GM08714 (cell line): Measurements from ENCODE around the gene APBB2.

ENCODE experiments used
- H3K4me3 ChIP-seq: fragments of 200-500 bp; sonication (Bioruptor generic); 2 replicates; pipeline ENCODE4 v1.5.1; 2014; ENCODE audit warnings: mild to moderate bottlenecking, low read length, inconsistent platforms
- ZNF274 ChIP-seq: IDR thresholded peaks from 2 replicates; pipeline ENCODE4 v1.6.1; 2012; ENCODE audit warnings: mild to moderate bottlenecking, low read depth, low read length

Gene APBB2

DNA sequence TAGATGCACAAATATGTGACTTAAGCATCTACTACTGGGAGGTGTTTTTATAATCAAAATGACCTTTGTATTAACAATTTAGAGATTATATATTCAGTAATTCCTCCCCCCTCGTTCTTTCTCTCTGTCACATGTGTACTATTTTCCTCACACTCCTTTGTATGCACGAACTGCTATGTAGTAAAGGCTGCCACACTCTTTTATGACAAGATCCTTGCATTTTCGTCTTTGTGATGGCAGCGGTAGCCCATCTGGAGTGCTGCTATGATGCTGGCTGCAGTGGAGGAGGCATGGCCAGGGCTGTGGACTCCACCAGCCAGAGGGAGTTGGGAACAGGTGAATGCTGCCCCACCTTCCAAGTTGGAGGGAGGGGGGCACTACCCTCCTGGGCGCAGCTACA lies 248.3 kb downstream of the APBB2 start:
- TF ChIP-seq ZNF274 = no peak
- no peak overlapping the region for H3K4me3 ChIP-seq

DNA sequence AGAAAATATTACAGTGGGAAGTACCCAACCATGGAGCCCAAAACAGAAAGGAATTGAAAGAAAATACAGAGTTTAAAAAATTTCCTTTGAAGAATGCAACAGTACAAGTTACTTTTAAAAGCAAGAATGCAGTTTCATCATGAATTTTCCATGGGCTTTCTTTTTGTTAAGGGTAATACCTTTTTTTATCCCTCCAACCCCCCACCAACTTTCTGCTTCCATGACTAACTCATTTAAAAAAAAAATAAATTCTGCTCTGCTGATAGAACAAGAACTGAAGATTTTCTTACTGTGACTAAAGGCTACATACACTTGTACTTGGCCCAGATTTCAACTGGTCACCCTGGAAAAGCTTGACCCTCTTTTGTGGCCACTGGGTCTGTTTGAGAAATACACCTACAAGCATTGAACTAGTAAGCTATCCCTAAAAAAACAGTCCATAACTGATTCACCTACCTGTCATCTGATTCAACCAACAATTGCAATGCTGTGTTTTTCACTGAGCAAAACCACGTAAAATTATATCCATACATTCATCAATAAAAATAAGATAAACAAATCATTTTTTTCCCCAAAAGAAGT lies 250.4 kb downstream of the APBB2 start:
- TF ChIP-seq ZNF274 = no peak

DNA sequence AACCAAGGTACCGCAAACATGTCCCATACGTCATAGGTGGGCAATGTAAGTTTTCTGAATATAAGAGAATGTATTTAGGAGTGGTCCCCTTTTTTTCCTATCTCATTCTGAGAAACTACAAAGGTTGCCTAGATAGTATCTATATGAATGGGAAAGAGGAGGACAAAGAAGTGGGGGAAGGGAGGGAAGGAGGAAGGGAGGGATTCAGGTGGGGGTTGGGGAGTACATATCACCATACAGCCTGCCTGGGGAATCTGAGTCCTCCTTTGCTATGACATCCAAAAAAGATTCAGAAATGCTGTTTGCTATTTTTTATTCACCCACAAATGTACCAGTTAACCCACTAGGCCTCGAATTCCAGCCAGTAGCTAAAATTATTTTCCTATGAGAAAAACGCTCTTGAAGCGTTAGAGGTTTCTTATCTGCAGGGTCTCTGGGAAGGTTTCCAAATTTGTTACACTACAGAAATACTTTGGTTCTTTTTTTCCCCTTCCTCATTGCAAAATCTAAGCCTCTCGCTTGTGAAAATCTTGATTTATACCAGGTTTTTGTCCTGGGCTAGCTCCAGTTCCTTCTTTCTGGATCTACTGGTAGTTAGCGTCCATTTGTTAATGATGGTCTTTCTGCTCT lies 251.7 kb downstream of the APBB2 start:
- H3K4me3 ChIP-seq = no peak overlapping the region
- no peak for TF ChIP-seq ZNF274

More for the DNA sequence above, 250.4 kb downstream of the APBB2 start:
- H3K4me3 ChIP-seq = no peak overlapping the region

DNA sequence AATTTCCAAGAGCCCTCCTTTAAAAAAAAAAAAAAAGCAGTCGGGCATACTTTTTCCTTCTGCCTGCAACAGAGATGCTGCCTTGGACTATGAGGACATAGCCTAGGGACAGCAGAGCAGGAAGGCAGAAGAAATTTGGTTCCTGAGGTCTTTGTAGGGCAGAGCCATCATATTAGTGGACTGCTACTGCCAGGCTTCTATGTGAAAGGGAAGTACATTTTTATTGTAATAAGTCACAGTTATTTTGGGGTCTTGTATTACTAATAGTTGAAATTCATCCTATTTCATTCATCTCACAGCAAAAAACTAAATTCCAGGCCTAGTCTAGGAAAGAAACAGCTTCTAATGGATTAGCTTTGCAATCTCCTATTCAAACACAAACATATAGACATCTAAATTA lies 253.4 kb downstream of the APBB2 start:
- H3K4me3 ChIP-seq = no peak overlapping the region

DNA sequence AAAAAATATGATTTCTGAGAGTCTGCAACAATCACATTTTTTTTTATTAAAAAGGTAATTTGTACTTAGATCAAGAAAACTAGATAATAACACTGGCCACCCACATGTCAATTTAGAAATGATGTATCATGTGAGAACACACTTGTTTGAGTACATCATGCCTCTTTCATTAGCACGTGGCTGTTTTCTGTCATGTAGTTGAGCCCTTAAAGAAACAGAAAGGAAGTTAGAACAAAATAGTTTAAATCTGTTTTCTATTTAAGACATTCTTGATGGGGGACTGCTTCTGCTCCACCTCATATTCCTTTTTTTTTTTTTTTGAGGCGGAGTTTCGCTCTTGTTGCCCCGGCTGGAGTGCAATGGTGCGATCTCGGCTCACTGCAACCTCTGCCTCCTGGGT lies 257.1 kb downstream of the APBB2 start:
- no peak overlapping the region for H3K4me3 ChIP-seq
- TF ChIP-seq ZNF274 = no peak

More for the DNA sequence above, 253.4 kb downstream of the APBB2 start:
- no peak for TF ChIP-seq ZNF274

DNA sequence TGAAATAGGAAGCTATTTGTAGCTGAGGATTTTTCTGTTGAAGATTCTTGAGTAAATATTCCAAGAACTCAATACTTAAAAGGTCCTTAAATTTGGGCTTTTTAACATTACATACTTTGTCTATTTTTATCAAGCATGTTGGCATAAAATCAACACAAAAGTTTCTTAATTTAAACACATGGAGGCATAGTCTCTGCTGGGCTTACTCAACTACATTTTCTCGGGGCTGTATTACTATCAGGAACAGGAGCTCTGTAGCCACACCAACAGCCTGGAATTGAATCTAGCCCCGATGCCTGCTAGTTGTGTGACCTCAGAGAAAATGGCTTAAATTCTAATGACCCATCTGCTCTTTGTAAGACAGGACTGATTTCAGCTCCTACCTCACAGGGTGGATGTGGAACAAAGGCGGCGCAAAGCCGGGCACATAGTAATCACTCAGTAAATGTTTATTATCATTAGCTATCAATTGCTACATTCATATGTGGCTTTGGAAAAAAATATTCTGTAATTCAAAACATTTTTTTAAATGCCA lies 257.6 kb downstream of the APBB2 start:
- TF ChIP-seq ZNF274 = no peak
- H3K4me3 ChIP-seq = no peak overlapping the region

DNA sequence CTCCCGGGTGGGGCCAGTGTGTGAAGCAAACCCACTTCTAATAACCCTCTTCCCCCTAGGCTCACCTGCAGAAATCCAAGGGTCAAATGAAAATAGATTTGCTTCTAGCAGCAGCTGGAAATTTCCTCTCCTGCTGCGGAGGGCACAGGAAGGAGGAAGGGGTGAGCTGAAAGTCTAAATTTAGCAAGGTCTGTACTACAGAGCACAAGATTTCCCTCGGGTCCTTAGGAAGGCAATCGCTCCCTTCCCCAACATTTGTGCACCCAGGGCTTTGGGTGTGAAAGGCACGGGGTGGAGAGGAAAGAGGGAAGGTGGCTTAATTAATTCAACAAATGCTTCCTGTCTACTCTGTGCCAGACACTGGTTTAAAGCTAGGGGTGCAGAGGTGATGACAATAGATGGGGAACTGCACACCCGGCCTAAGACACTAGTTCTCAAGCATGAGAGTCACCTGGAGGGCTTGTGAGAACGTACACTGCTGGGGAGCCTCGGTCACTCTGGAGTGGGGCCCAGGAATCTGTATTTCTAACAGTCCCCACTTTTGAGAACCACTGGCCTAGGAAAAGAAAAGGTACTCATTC lies 260.2 kb downstream of the APBB2 start:
- H3K4me3 ChIP-seq = no peak overlapping the region
- no peak for TF ChIP-seq ZNF274

DNA sequence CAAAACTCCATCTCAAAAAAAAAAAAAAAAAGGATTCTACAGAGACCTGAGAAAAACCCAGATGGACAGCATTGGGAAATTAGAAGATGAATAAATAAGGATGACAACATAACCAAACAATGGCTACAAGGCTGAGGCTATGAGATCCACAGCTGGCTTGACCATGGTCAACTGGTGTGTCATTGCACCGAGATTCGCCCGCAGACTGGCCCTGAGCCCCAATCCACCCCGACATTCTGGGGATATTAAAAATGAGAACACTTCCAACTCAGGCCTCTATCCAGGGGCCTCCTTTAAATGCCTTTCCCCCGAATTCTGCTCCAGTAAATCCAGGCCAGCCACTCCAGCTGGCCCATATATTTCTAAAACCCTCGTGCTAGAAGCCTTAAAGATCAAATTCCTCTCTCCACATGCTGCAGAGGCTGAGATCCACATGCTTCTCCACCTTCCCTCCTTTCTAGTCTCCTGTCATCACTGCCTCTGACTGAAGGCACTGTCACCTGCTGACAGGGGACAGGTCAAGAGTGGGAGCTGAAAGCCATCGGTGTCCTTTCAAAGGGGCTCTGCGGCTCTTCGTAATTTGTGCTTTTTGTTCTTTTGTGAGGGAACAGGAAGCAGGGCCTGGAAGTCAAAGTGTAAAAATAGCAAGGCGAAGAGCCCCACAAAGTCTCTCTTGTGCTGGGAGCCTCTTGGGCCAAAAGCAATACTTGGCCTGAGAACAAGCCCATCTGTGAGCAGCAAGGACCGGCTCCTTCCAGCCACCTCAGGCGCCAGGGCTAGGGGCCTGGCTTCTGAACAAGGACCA lies 260.9 kb downstream of the APBB2 start:
- TF ChIP-seq ZNF274 = no peak
- no peak overlapping the region for H3K4me3 ChIP-seq

DNA sequence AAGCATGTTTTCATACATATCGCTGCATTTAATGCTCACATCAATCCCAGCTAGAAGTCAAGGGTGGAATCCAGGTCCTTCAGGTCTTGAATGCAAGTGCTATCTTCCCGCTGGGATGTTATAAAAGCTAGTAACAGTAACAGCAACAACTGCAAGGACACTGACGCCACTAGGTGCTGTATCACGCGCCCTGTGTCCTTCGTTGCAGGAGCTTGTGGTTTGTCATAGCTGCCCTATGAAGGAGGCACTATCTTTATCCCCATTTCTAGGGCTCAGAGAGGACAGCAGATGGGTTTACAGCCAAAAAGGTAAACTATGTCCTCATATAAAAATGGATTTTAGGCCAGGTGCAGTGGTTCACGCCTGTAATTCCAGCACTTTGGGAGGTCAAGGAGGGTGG lies 261.7 kb downstream of the APBB2 start:
- no peak overlapping the region for H3K4me3 ChIP-seq
- no peak for TF ChIP-seq ZNF274

DNA sequence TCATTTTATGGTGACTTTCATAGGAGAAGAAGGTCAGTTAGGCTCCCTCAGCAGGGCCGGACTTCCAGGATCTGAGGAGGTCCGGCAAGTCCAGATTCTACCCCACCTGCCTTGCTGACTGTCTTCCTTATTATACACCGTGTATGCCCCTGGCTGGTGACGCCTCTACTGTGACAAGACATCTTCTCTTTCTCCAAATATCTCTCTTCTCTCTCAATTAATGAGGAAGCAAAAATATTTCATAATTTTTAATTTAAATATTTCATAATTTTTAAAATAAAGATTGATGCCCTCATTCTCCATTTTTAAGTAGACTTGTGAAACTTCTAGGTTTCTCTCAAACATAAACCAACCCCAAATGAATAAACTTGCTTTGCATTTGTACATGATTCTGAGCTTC lies 262.1 kb downstream of the APBB2 start:
- no peak overlapping the region for H3K4me3 ChIP-seq
- no peak for TF ChIP-seq ZNF274

DNA sequence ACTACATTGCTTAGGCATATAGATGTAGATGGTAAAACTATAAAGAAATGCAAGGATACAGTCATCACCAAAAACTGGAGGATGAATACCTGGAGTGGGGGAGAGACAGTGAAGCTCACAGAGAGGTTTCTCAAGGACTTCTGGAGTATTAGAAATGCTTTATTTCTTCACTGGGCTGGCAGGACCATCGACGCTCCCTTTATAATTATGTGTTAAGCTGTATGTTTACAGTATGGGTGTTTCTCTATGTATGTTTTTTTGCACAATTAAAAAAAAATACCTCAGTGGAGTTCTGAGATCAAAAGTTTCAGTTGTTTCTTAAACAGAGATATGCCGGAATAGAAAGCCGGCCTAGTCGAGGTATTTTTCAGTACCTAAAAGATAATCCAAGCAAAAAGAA lies 263.3 kb downstream of the APBB2 start:
- no peak for TF ChIP-seq ZNF274
- no peak overlapping the region for H3K4me3 ChIP-seq

DNA sequence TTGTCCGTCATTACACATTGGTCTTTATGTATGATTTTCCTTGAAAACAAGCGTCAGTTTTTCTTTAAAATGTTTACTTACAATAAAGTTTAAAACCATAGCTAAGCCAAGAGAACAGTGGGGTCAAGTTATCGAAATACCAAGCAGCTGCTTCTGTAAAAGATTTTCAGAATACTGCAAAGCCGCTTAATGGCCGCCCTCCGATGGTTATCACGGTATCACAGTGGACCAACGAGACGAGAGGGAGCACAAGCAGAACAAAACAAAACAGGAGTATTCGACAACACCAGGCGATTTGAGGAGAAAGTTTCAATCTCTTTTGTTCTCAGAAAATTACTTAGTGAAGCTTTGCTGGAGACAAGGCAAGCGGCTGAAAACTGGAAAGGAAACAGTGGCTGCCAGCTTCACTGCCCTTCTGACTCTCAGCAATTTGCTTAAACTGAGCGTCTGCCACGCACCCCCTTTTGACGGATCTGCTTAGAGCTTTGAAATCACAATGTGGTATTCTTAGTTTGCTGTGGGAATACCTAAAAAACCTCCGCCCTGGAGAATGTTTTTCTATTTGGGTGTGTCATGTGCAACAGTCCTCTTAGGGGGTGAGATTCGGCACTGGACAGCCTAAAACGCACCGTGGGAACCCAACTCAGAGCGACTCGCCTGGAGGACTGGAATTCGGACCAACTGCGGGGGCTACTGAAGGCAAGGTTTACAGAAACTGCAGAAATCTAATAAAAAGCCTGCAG lies 264.8 kb downstream of the APBB2 start:
- H3K4me3 ChIP-seq = no peak overlapping the region
- no peak for TF ChIP-seq ZNF274

DNA sequence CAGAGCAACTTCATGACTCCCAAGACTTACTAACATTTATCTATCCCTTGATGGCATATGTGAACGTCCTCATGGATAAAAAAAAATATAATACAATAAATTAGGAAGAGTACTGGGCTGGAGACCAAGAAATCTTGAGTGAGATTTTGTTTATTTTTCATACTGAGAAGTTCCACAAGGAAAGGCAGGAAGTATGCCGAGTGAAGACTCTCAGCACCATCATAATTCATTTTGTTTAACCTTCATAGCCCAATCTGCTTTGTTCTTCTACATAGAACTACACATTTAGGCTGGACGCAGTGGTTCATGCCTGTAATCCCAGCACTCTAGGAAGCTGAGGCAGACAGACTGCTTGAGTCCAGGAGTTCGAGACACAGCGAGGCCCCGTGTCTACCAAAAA lies 266.3 kb downstream of the APBB2 start:
- H3K4me3 ChIP-seq = no peak overlapping the region
- TF ChIP-seq ZNF274 = no peak

DNA sequence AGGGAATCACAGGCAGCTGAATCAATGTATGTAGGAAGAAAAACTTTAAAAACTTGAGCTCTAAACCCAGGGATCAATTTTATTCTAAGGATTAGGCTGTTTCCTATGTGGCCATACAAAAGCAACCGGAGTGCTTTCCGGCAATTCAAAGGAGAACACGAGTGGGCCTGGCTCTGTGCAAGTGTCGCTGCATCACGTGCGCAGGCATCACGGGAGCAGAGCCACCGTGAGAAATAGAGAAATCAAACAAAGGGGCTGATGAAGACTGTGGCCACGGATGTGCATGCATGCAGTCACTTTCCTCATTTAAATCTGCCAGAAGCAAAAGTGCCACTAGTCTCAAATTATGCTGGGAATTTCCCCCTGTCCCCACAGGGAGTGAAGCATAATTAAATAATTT lies 267.7 kb downstream of the APBB2 start:
- TF ChIP-seq ZNF274 = no peak
- no peak overlapping the region for H3K4me3 ChIP-seq
